Spleen (tissue), 7 donors: ENCODE results near the gene YTHDC1.

ENCODE experiments used
- POLR2A ChIP-seq, 3 donors: fragments of 450-650 bp; IDR thresholded peaks; one replicate each; pipeline ENCODE4 v1.5.1; 2017; ENCODE audit warnings: antibody characterized with exemption in 3 of 3, mild to moderate bottlenecking in 1 of 3
- TF ChIP-seq, protein P1 (sequence below), 11 experiments: fragments of 200-600 bp in 7 of 11; fragments of 450-650 bp in 4 of 11; sonication (generic) in 4 of 11; IDR thresholded peaks in 8 of 11; conservative IDR thresholded peaks in 3 of 11; 1 replicate in 7 of 11; 2 replicates in 4 of 11; pipeline versions ENCODE4 v1.4.0 to v1.8.0; 2016 to 2021; ENCODE audit warnings: antibody characterized with exemption in 11 of 11, inconsistent platforms in 4 of 11, mild to moderate bottlenecking in 1 of 11
- donor health status: DM: no; HTN: no; CAD: no; lungs with moderate emphysema.
- donor health status: DM: no; HTN: no; CAD: no.
- donor health status: DM: no; HTN: no; CAD: no.

DNA sequence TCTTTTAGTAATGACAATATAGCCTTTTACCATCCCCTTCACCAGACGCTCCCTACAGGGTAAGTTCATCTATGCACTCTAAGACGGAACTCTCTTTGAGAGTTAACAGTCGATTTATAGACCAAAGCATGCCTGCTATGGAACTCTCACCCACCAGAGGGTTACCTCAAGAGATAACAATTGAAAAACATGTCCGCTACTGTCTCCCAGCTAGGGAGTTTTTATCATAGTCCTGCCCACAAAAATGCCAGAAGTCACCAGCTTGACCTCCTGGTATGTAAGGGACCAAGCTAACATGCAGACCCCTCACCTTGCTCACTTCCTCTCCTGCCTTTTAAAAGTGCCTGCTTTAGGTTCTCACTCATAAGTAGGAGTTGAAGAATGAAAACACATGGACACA lies 16.7 kb upstream of the YTHDC1 start:
- TF ChIP-seq, protein P1, sequence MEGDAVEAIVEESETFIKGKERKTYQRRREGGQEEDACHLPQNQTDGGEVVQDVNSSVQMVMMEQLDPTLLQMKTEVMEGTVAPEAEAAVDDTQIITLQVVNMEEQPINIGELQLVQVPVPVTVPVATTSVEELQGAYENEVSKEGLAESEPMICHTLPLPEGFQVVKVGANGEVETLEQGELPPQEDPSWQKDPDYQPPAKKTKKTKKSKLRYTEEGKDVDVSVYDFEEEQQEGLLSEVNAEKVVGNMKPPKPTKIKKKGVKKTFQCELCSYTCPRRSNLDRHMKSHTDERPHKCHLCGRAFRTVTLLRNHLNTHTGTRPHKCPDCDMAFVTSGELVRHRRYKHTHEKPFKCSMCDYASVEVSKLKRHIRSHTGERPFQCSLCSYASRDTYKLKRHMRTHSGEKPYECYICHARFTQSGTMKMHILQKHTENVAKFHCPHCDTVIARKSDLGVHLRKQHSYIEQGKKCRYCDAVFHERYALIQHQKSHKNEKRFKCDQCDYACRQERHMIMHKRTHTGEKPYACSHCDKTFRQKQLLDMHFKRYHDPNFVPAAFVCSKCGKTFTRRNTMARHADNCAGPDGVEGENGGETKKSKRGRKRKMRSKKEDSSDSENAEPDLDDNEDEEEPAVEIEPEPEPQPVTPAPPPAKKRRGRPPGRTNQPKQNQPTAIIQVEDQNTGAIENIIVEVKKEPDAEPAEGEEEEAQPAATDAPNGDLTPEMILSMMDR (IDR thresholded peaks at IDR 0.05 in 8 of 11, conservative IDR thresholded peaks at IDR 0.05 in 3 of 11) = no peak
- TF ChIP-seq POLR2A (IDR thresholded peaks at IDR 0.05) = no peak
